H1 (cell line): ENCODE results near the gene EGLN3.

Source experiments
- BRCA1 ChIP-seq: IDR thresholded peaks from 2 replicates; pipeline ENCODE4 v1.6.1; 2012; ENCODE audit warnings: low read depth, low read length, improper control_type of control experiment
- EP300 ChIP-seq, 2 experiments: IDR thresholded peaks; 1 replicate in 1 of 2; 2 replicates in 1 of 2; pipeline ENCODE4 v1.6.1; 2011 to 2012; ENCODE audit warnings: low read depth in 2 of 2, low read length in 2 of 2, mild to moderate bottlenecking in 2 of 2, borderline replicate concordance in 1 of 2, inconsistent platforms in 1 of 2, moderate library complexity in 1 of 2
- FOSL1 ChIP-seq: IDR thresholded peaks from 2 replicates; pipeline ENCODE4 v1.6.1; 2011; ENCODE audit warnings: mild to moderate bottlenecking, low read depth, low read length, moderate library complexity; ENCODE audit not compliant: insufficient read depth
- GABPA ChIP-seq: IDR thresholded peaks from 2 replicates; pipeline ENCODE4 v1.6.1; 2011; ENCODE audit warnings: mild to moderate bottlenecking, low read length, moderate library complexity, borderline replicate concordance; ENCODE audit not compliant: insufficient read depth
- HDAC2 ChIP-seq, 2 experiments: fragments of 300-600 bp in 1 of 2; sonication (generic) in 1 of 2; IDR thresholded peaks; 2 replicates each; pipeline ENCODE4 v1.6.1; 2011 to 2012; ENCODE audit warnings: low read depth in 2 of 2, low read length in 2 of 2, mild to moderate bottlenecking in 2 of 2, moderate library complexity in 2 of 2, borderline replicate concordance in 1 of 2, inconsistent platforms in 1 of 2
- JUN ChIP-seq: IDR thresholded peaks from 2 replicates; pipeline ENCODE4 v1.6.1; 2011; ENCODE audit warnings: low read depth, mild to moderate bottlenecking, improper control_type of control experiment, low read length
- POLR2A ChIP-seq, 2 experiments: IDR thresholded peaks; 1 replicate in 1 of 2; 2 replicates in 1 of 2; pipeline ENCODE4 v1.6.1; 2011; ENCODE audit warnings: low read depth in 2 of 2, low read length in 2 of 2, mild to moderate bottlenecking in 2 of 2; ENCODE audit errors: control extremely low read depth in 1 of 2
- POLR2AphosphoS5 ChIP-seq: IDR thresholded peaks from 2 replicates; pipeline ENCODE4 v1.6.1; 2011; ENCODE audit warnings: low read depth, low read length
- POU5F1 ChIP-seq: IDR thresholded peaks from 2 replicates; pipeline ENCODE4 v1.6.1; 2011; ENCODE audit warnings: low read depth, mild to moderate bottlenecking, low read length, moderate library complexity
- TBP ChIP-seq: IDR thresholded peaks from 2 replicates; pipeline ENCODE4 v1.6.1; 2011; ENCODE audit warnings: low read depth, low read length, improper control_type of control experiment
- TF ChIP-seq, protein P1 (sequence below), 3 experiments: IDR thresholded peaks; 1 replicate in 2 of 3; 2 replicates in 1 of 3; pipeline versions ENCODE4 v1.5.1 to v1.6.1; 2011; ENCODE audit warnings: low read length in 3 of 3, mild to moderate bottlenecking in 3 of 3, inconsistent platforms in 2 of 3, low read depth in 1 of 3, moderate library complexity in 1 of 3; ENCODE audit not compliant: insufficient read depth in 1 of 3; ENCODE audit errors: control extremely low read depth in 1 of 3

DNA sequence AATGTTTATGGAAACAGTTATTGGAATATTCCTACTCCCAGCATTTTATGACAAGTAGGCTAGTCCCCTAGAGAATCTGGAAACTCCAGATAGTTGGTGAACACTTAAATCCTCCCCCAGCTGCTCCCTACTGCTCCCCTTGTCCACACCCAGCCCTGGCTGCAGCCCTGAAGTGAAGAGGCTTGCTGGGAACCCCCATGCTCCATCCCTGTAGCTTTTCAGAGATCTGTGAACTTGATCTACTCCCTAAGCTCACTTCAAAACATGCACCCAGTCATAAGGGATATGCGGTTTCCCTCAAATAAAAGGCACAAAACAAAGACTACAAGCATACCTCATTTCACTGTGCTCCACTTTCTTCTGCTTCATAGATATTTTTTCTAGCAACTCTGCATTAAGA lies 33.2 kb downstream of the EGLN3 start:
- TF ChIP-seq POU5F1 (no peak), POLR2A (IDR thresholded peaks at IDR 0.05; ENCODE audit: control extremely low read depth in 1 of 2, low read depth in 2 of 2, low read length in 2 of 2) (no peak), BRCA1 (no peak), EP300 (IDR thresholded peaks at IDR 0.05; ENCODE audit: borderline replicate concordance in 1 of 2, low read depth in 2 of 2, low read length in 2 of 2) (no peak), JUN (no peak), HDAC2 (IDR thresholded peaks at IDR 0.05; ENCODE audit: borderline replicate concordance in 1 of 2, low read depth in 2 of 2, low read length in 2 of 2) (no peak), POLR2AphosphoS5 (no peak), FOSL1 (no peak), TBP (no peak), GABPA (no peak)
- TF ChIP-seq, protein P1, sequence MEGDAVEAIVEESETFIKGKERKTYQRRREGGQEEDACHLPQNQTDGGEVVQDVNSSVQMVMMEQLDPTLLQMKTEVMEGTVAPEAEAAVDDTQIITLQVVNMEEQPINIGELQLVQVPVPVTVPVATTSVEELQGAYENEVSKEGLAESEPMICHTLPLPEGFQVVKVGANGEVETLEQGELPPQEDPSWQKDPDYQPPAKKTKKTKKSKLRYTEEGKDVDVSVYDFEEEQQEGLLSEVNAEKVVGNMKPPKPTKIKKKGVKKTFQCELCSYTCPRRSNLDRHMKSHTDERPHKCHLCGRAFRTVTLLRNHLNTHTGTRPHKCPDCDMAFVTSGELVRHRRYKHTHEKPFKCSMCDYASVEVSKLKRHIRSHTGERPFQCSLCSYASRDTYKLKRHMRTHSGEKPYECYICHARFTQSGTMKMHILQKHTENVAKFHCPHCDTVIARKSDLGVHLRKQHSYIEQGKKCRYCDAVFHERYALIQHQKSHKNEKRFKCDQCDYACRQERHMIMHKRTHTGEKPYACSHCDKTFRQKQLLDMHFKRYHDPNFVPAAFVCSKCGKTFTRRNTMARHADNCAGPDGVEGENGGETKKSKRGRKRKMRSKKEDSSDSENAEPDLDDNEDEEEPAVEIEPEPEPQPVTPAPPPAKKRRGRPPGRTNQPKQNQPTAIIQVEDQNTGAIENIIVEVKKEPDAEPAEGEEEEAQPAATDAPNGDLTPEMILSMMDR (IDR thresholded peaks at IDR 0.05; ENCODE audit: control extremely low read depth in 1 of 3, insufficient read depth in 1 of 3, low read depth in 1 of 3, low read length in 3 of 3), result no peak
